Esophagus muscularis mucosa (tissue), 4 donors: ENCODE data around the gene DNAI7.

ENCODE experiments used
- EP300 ChIP-seq: sonication (generic); formaldehyde crosslinking; IDR thresholded peaks from one replicate; pipeline ENCODE4 v1.6.1; 2017; ENCODE audit warnings: antibody characterized with exemption
- POLR2A ChIP-seq: fragments of 450-650 bp; IDR thresholded peaks from one replicate; pipeline ENCODE4 v1.6.1; 2017; ENCODE audit warnings: antibody characterized with exemption, moderate library complexity, mild to moderate bottlenecking, low read depth
- POLR2AphosphoS5 ChIP-seq, 2 donors: sonication (generic); formaldehyde crosslinking; IDR thresholded peaks; one replicate each; pipeline ENCODE4 v1.6.1; 2017; ENCODE audit warnings: antibody characterized with exemption in 2 of 2
- TF ChIP-seq, protein P1 (sequence below), 3 experiments: fragments of 200-600 bp in 2 of 3; fragments of 450-650 bp in 1 of 3; sonication (generic) in 2 of 3; IDR thresholded peaks; one replicate each; pipeline ENCODE4 v1.5.1; 2017 to 2019; ENCODE audit warnings: antibody characterized with exemption in 3 of 3, mild to moderate bottlenecking in 2 of 3, moderate library complexity in 1 of 3

DNA sequence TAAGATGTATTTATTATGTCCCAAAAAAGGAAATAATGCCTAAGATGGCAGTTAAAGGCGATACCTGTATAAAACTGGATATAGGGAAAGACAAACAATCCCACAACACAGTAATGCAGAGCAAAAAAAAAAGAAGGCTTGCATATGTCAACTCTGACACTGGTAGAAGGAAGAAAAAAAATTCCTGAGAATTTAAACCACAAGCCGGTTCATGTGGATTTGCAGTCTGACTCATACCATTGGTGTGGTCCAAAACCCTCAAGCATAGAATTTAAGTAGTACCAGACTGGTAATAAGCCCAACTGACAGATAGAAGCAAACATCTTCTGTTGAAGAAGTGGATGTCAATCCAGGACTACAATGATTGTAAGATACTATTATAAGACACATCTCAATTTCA lies 7.2 kb downstream of the DNAI7 start:
- TF ChIP-seq, protein P1, sequence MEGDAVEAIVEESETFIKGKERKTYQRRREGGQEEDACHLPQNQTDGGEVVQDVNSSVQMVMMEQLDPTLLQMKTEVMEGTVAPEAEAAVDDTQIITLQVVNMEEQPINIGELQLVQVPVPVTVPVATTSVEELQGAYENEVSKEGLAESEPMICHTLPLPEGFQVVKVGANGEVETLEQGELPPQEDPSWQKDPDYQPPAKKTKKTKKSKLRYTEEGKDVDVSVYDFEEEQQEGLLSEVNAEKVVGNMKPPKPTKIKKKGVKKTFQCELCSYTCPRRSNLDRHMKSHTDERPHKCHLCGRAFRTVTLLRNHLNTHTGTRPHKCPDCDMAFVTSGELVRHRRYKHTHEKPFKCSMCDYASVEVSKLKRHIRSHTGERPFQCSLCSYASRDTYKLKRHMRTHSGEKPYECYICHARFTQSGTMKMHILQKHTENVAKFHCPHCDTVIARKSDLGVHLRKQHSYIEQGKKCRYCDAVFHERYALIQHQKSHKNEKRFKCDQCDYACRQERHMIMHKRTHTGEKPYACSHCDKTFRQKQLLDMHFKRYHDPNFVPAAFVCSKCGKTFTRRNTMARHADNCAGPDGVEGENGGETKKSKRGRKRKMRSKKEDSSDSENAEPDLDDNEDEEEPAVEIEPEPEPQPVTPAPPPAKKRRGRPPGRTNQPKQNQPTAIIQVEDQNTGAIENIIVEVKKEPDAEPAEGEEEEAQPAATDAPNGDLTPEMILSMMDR (IDR thresholded peaks at IDR 0.05) = no peak
- TF ChIP-seq POLR2AphosphoS5 (IDR thresholded peaks at IDR 0.05) (no peak), EP300 (no peak), POLR2A (no peak)
